GM20000 (cell line): ENCODE measurements around the gene FAM229B.

ENCODE experiments used
- DNase-seq: peaks from one replicate; pipeline ENCODE4 v3.0.0; 2012; ENCODE audit warnings: low spot score
- TF ChIP-seq, protein P1 (sequence below): IDR thresholded peaks from 2 replicates; pipeline ENCODE4 v1.5.1; 2012; ENCODE audit warnings: mild to moderate bottlenecking, control low read depth; ENCODE audit errors: extremely low read depth, missing control alignments

Gene FAM229B

GRCh38 chr6:112145080-112145573 lies 57.7 kb downstream of the FAM229B start:
- TF ChIP-seq, protein P1, sequence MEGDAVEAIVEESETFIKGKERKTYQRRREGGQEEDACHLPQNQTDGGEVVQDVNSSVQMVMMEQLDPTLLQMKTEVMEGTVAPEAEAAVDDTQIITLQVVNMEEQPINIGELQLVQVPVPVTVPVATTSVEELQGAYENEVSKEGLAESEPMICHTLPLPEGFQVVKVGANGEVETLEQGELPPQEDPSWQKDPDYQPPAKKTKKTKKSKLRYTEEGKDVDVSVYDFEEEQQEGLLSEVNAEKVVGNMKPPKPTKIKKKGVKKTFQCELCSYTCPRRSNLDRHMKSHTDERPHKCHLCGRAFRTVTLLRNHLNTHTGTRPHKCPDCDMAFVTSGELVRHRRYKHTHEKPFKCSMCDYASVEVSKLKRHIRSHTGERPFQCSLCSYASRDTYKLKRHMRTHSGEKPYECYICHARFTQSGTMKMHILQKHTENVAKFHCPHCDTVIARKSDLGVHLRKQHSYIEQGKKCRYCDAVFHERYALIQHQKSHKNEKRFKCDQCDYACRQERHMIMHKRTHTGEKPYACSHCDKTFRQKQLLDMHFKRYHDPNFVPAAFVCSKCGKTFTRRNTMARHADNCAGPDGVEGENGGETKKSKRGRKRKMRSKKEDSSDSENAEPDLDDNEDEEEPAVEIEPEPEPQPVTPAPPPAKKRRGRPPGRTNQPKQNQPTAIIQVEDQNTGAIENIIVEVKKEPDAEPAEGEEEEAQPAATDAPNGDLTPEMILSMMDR = no peak
- DNase-seq = no peak

- TF ChIP-seq, protein P1 = no peak
- no peak for DNase-seq
Measured at GRCh38 chr6:112148103-112148502, 60.7 kb downstream of the FAM229B start.

DNA sequence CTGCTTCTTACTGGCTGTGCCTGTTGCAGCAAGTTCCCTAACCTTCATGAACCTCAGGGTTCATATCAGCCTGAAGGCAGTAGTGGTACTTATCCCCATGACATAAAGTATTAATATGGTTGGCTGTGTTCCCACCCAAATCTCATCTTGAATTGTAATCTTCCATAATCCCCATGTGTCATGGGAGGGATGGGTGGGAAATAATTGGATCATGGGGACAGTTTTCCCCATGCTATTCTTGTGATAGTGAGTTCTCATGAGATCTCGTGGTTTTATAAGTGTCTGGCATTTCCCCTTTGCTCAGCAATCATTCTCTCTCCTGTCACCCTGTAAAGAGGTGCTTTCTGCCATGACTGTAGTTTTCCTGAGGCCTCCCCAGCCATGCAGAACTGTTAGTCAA lies 61.8 kb downstream of the FAM229B start:
- no peak for DNase-seq
- TF ChIP-seq, protein P1 = no peak

DNA sequence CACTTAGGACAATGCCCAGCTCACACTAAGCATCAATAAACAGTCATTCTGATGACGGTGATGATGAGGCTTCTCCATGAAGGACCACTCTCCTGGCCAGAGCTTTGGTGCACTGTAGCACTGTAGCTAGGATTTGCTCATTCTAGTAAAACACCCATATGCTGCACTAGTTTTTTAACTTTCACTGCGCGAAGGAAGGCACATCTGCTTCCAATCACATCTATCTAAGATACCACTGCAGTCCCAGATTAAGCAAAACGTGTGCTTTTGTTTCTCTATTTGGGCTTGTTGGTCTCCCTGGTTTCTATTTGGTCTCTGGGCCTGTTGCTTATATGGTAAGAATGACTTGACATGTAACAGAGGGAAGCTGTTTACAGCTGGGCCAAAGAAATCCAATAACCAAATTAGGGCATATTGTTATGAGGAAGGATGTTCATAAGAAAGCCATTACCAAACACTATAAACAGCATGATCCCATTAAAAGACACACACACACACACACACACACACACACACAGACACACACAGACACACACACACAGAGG lies 62.4 kb downstream of the FAM229B start:
- no peak for DNase-seq
- TF ChIP-seq, protein P1 = no peak

DNA sequence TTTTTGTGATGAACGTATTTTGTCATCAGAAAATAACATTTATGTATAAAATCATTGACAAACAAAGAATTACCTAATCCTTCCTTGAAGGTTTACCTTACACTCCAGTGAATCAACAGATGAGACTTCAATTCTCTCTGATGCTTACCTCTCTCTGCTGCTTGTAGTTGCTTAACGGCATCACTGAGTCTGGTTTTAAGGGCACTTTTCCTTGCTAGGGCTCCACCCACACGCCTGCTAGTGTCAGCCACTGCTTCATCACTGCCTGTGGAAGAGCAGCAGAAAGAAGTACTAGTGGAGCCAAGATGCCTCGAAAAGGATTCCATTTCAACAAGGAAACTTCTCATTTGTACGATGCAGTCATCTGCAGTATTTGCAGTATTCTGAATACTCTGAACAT lies 63.0 kb downstream of the FAM229B start:
- TF ChIP-seq, protein P1 = no peak
- DNase-seq = no peak
